Left kidney (tissue), 2 donors: ENCODE measurements around the gene TNFRSF9. TPM values are rescaled to one million over a fixed set of nuclear protein-coding genes. Genes with fewer than 3 reads are reported as not detected.

Experiments used
- DNase-seq: peaks from one replicate; pipeline ENCODE4 v3.0.0-alpha.2; 2013
- polyA plus RNA-seq: library from polyadenylated mRNA; unstranded; fragments of 120-200 nt; gene quantifications from one replicate; pipeline ENCODE4 v1.2.1, GENCODE V29; 2013; ENCODE audit not compliant: insufficient read length

The TNFRSF9 gene
- polyA plus RNA-seq, 1 donor: 0.13 TPM

DNA sequence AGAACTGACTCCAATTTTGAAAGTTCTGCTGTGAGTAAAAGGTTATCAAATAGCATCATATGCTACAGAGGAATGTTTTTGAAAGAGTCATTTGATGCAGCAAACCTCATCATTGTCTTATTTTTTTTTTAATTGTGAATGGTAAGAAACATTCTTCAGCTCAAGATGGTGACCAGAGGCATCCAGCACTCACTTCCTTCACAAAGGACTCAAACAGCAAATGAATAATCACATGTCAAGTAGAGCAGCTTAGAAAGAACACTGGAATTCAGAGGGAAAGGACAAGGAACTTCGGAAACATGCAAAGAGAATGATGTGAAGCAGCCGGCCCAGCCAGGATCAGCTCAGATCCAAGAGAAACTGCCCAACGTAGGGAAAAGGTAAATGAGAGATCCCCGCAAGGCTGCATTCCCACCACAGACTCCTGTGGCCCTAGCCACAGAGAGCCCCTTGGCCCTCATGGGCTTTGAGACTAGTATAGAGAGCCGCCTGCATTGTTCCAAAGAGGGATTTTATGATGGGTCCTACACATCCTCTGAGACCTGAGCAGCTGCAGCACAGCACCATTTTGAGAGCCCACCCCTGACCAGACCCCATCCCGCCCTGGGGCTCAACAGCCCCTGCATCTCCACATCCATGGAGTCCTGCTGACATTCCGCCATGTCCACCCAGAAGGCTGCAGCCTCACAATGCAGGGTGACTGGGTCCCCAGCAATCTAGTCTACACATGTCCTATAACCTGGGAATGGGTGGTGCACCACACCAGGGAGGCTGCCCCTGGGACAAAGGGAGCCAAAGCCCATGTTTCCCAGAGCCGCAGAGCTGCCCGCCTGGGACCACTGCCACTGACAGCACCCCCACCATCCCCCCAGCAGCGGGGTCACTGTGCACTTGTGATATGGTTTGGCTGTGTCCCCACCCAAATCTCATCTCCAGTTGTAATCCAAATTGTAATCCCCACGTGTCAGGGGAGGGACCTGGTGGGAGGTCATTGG lies 66.5 kb downstream of the TNFRSF9 start:
- DNase-seq: no peak

DNA sequence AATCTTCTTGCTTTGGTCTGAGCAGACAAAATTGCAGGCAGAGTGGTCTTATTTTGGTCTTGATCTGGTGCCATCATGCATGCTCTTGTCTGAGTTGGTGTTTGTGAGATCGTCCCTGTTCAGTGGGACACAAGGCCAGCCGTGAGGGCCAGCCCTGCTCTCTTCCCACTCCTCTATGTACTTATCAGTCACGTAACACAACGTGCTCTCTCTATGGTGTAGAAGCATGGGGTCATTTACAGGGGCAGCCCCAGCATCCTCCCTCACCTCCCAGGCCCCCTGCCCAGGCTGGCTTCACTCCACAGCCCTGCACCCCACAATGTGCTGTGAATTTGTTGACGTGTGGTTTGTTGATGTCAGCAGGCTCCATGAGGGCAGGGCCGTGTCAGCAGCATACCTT lies 69.5 kb downstream of the TNFRSF9 start:
- no peak for DNase-seq

DNA sequence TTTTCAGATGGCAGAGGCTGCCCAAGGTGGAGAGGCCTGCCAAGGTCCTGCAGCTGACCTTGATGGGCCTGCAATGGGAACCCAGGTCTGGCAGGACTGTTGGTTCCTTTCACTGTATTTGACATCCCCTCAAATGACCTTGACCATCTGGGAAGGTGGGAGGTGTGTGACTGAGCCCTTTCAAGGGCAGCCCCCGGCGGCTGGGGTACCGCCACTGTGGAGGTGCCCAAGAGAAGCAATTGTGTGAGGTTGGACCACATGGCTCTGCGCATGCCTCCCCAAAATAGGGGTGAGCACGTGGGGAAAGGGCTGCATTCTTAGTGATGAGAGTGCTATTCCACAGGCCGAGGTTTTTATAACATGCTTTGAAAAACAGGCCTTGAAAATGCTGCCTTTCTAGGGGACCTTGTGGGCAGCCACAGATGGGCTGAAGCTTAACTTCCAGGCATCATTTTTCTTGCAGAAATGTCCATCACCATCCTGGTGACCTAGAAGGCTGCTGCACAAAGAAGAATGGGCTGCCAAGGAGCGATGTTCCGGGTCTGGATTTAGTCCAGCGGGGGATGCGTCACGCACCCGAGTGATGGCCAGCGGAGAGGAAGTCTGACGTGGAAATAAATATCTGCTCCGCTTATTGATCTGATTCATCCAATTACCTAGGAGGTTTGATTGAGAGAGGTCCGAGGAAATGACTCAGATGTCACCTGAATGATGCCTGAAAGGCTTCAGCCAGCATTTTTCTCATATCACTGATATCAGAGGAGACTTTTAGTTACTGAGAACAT lies 71.3 kb downstream of the TNFRSF9 start:
- no peak for DNase-seq

DNA sequence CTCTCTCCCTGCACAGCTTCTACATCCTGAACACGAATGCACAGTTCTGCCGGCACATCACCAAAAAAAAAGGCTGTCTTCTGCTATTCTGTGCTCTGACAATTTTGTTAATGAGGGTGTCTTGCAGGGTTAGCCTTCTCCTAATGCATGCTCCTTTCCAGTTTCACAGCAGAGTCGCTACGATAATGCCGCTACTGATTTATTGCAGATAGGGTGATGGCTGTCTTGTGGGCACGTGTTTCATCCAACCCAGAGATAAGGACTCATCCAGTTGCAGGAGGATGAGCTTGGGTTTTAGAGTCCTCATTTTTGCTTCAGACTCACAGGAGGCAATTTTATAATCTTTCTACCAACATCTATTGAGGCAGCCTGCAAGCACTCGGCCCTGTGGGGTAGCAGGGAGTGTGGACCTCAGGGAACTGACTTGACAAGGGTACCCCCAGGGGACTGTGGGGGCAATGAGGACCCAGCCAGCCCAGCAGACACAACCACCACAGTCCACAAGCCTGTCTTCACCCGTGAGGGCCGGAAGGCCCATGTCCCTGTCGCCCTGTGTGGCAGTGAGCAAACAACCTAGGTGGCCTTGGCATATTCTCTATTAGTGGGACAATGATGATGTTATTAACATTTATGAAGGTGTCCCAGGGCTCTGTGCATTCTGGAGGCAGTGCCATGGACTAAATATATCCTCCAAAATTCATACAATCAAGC lies 72.4 kb downstream of the TNFRSF9 start:
- no peak for DNase-seq

DNA sequence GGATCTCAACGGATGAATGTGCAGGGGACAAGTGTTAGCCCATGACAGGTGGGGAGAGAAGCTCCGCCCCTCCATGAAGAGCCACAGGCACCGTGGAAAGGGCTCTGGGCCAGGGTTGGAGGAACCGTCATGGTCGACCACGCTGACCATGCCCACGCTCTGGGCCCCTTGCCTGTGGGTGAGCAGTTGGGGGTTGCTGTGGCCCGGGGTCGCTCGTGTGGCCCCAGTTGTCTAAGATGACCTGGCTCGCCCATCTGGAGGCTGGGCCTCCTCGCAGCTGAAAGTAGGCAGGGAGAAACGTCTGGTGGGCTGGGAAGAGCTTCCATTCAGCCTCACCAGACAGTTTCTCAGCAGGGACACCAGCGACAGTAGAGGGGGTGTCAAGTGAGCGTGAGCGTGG lies 74.7 kb downstream of the TNFRSF9 start:
- DNase-seq: no peak

Other genes with a start within 250 kb of the TNFRSF9 start
- 107 TPM for gene VAMP3, start 169.5 kb downstream of the TNFRSF9 start, polyA plus RNA-seq
- 18.9 TPM for gene PER3, start 156.5 kb downstream of the TNFRSF9 start, polyA plus RNA-seq
- not detected for gene UTS2, start 87.8 kb downstream of the TNFRSF9 start, polyA plus RNA-seq
- 305 TPM for gene PARK7, start 20.9 kb upstream of the TNFRSF9 start, polyA plus RNA-seq
- gene ERRFI1, start 85.5 kb upstream of the TNFRSF9 start, polyA plus RNA-seq: 23.5 TPM